GM12873 (cell line): ENCODE measurements around the gene DAPK3.

Experiments
- TF ChIP-seq, protein P1 (sequence below): IDR thresholded peaks from 2 replicates; pipeline ENCODE4 v1.5.1; 2012; ENCODE audit warnings: low read depth, mild to moderate bottlenecking, moderate library complexity, low read length, control low read depth; ENCODE audit not compliant: insufficient read depth; ENCODE audit errors: missing control alignments

Gene DAPK3

DNA sequence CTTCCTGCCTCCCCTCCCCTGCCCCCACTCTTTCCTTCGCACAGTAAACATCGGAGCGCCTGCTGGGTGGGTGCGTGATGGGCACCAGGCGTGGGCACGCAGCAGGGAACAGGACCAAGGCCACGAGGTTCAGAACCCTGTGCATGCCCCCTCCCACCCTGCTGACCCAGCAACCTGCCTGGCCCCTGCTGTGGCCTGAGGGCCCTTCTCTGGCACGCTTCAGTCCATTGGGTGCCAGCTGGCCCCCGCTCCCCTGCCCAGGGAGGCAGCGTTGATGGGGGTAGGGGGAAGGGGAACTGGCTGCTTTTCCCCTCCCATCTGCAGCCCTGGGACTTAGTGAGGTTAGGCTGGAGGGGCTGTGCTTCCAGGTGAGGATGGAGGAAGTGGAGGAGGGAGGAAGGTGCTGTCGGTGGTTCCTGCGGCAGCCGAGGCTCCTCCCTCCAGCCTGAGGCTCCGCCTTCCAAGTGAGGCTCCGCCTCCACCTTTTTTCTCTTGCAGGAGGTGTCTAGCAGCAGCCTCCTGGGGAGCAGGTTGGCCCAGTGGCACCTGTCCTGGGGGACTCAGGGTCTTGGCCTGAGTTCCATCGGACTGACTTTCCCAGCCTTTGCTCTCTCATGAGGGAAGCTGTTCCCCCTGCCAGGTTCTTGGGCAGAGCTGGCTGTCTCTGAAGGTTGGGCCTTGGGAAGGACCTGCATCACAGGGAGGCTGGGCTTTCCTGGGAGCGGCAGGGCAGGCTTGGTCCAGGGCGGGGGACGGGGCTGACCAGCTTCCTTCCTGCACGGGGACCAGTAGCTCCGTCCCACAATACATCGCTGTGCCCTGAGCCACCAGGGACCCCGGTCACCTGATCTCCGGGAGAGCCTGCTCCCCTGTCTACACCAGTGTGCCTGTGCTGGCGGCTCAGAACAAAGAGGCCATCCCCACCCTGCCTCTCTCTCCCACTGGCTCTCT is 43.9 kb upstream of the DAPK3 start:
- TF ChIP-seq, protein P1, sequence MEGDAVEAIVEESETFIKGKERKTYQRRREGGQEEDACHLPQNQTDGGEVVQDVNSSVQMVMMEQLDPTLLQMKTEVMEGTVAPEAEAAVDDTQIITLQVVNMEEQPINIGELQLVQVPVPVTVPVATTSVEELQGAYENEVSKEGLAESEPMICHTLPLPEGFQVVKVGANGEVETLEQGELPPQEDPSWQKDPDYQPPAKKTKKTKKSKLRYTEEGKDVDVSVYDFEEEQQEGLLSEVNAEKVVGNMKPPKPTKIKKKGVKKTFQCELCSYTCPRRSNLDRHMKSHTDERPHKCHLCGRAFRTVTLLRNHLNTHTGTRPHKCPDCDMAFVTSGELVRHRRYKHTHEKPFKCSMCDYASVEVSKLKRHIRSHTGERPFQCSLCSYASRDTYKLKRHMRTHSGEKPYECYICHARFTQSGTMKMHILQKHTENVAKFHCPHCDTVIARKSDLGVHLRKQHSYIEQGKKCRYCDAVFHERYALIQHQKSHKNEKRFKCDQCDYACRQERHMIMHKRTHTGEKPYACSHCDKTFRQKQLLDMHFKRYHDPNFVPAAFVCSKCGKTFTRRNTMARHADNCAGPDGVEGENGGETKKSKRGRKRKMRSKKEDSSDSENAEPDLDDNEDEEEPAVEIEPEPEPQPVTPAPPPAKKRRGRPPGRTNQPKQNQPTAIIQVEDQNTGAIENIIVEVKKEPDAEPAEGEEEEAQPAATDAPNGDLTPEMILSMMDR, result no peak

DNA sequence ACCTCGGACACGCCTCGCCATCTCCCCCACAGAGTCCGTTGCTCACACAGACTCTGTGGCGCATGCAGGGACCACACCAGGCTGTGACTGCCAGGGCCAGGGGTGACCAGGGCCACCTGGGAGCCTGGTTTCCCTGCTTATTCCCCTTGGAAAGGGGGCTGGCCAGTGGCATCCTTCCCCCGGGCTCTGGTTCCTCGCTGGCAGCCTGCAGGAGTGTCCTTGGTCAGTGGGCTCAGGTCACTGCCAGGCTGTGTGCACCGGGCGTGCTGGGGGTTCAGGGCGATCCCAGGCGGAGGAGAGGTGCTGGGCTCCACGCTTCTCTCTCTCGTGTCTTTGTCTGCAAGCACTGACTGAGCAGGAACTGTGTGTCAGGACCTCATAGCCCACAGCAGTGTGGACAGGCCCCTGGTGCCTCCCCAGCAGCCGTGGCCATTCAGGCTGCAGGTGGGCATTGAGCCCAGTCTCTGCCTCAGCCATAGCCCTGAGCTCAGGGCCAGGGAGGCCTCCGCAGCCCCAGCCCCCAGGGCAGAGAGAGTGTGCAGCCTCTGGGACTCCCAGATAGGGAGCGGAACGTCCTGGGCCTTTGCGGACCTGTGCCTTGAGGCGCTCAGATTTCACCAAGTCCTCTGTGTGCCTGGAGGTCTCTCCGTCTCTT is 43.1 kb upstream of the DAPK3 start:
- TF ChIP-seq, protein P1, result no peak

DNA sequence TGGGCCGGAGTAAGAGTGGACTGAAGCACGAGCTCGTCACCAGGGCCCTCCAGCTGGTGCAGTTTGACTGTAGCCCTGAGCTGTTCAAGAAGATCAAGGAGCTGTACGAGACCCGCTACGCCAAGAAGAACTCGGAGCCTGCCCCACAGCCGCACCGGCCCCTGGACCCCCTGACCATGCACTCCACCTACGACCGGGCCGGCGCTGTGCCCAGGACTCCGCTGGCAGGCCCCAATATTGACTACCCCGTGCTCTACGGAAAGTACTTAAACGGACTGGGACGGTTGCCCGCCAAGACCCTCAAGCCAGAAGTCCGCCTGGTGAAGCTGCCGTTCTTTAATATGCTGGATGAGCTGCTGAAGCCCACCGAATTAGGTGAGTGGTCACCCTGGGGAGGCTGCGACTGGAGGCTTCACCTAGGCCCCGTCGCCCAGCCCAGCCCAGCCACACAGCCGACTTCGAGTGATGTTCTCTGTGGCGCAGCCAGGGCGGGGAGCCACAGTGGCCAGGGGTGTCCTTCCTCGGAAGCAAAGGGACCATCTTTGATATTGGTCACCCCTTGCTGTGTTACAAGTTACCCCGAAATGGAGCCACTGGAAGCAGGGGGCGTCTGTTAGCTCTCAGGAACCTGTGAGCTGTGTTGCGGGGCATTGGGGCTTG is 42.2 kb upstream of the DAPK3 start:
- TF ChIP-seq, protein P1, result no peak

DNA sequence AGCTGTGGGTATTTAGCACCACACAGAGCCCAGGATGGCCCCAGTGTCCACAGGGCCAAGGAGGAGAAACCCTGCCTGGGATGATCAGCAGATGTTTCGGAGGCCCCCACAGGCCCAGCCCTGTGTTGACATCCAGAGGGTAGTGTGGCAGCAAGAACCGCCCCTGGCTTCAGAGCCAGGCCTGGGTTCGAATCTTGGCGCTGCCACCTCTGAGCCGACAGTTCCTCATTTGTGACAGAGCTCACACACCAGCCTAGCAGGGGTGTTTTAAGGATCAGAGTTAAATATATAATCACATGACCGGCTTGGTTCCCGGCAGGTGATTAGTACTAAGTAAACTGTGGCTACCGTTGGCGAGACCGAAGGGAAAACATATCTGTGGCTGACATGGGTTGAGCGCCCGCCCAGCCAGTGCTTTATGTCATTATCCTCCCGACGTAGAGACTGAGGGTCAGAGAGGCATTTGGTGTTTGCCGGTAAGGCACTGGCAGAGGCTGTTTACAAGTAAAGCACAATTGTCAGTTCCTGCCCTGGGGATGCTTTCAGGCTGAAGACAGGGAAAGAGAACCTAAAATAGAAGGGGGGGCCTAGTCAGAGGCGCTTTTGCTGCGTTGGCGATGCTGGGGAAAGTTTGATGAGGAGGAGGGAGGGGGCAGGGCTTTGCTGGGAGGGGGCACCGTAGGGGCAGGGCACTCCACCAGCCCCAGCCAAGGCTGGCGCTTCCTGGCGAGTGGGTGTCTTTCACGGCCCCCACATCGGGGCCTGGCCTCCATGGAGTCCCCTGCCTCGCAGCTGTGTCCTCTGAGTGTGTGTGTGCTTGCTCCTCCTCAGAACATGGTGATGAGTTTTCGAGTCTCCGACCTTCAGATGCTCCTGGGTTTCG is 41.4 kb upstream of the DAPK3 start:
- TF ChIP-seq, protein P1, result no peak

GRCh38 chr19:4010808-4011110 is 39.9 kb upstream of the DAPK3 start:
- TF ChIP-seq, protein P1, result no peak

GRCh38 chr19:4009990-4010807 is 39.3 kb upstream of the DAPK3 start:
- TF ChIP-seq, protein P1, result no peak
